GM23338 (cell line): ENCODE data around the gene C16orf74. TPM values are rescaled to one million over a fixed set of nuclear protein-coding genes. Genes with fewer than 3 reads are reported as not detected.
A peak's percentile ranks its signal among the peaks of the same experiment; 100 is the strongest.

Experiments used
- ATAC-seq: fragments of 200-7000 bp; cut with Tn5 transposase; 3 replicates; pipeline ENCODE4 v1.9.1; 2020
- DNase-seq: peaks from one replicate; pipeline ENCODE4 v3.0.0-alpha.2; 2015; ENCODE audit warnings: low spot score
- H2AFZ ChIP-seq: fragments of 200-600 bp; sonication (generic); 2 replicates; pipeline ENCODE4 v1.8.0; 2016; ENCODE audit warnings: antibody characterized with exemption, mild to moderate bottlenecking, moderate library complexity
- H3F3A ChIP-seq: fragments of 200-600 bp; sonication (generic); replicated peaks from 2 replicates; pipeline ENCODE4 v1.8.0; 2017; ENCODE audit warnings: antibody characterized with exemption, mixed run types, low read depth
- H3K27ac ChIP-seq: fragments of 200-600 bp; sonication (generic); 2 replicates; pipeline ENCODE4 v1.6.1; 2016; ENCODE audit warnings: low read depth
- H3K27me3 ChIP-seq: fragments of 200-600 bp; sonication (generic); 2 replicates; pipeline ENCODE4 v1.8.0; 2016; ENCODE audit warnings: mild to moderate bottlenecking, mixed run types, moderate library complexity; ENCODE audit not compliant: insufficient read depth
- H3K36me3 ChIP-seq: fragments of 200-600 bp; sonication (generic); 2 replicates; pipeline ENCODE4 v1.8.0; 2016; ENCODE audit warnings: mild to moderate bottlenecking; ENCODE audit not compliant: insufficient read depth
- H3K4me1 ChIP-seq: fragments of 200-600 bp; sonication (generic); 2 replicates; pipeline ENCODE4 v1.8.0; 2016; ENCODE audit warnings: mild to moderate bottlenecking, moderate library complexity; ENCODE audit not compliant: insufficient read depth
- H3K4me2 ChIP-seq: fragments of 200-600 bp; sonication (generic); 2 replicates; pipeline ENCODE4 v1.7.1; 2017; ENCODE audit warnings: mixed run types
- H3K4me3 ChIP-seq: fragments of 200-600 bp; sonication (generic); 2 replicates; pipeline ENCODE4 v1.6.1; 2016; ENCODE audit warnings: mixed run types
- H3K79me2 ChIP-seq: fragments of 200-600 bp; sonication (generic); replicated peaks from 2 replicates; pipeline ENCODE4 v1.8.0; 2017; ENCODE audit warnings: mild to moderate bottlenecking; ENCODE audit not compliant: insufficient read depth
- H3K9me2 ChIP-seq: fragments of 200-600 bp; sonication (generic); 2 replicates; pipeline ENCODE4 v1.8.0; 2017; ENCODE audit not compliant: insufficient read depth
- H4K20me1 ChIP-seq: fragments of 200-600 bp; sonication (generic); replicated peaks from 2 replicates; pipeline ENCODE4 v1.8.0; 2017; ENCODE audit warnings: mild to moderate bottlenecking; ENCODE audit not compliant: insufficient read depth
- H3K27ac Mint-ChIP-seq: 2 replicates; pipeline ENCODE4 v1.8.0; 2020; ENCODE audit warnings: inconsistent platforms, mild to moderate bottlenecking, moderate library complexity, mixed read lengths
- H3K27me3 Mint-ChIP-seq: 3 replicates; pipeline ENCODE4 v1.8.0; 2022; ENCODE audit warnings: low read depth, mild to moderate bottlenecking, moderate library complexity, mixed read lengths, inconsistent platforms; ENCODE audit not compliant: insufficient read depth, poor library complexity
- H3K36me3 Mint-ChIP-seq: 3 replicates; pipeline ENCODE4 v1.8.0; 2021; ENCODE audit warnings: low read depth, mild to moderate bottlenecking, inconsistent platforms, moderate library complexity, mixed read lengths
- H3K4me1 Mint-ChIP-seq: 3 replicates; pipeline ENCODE4 v1.8.0; 2020; ENCODE audit warnings: mild to moderate bottlenecking, inconsistent platforms, mixed read lengths
- H3K4me3 Mint-ChIP-seq: 3 replicates; pipeline ENCODE4 v1.8.0; 2021; ENCODE audit warnings: moderate library complexity, mild to moderate bottlenecking, inconsistent platforms, mixed read lengths
- H3K9me3 Mint-ChIP-seq: 3 replicates; pipeline ENCODE4 v1.8.0; 2020; ENCODE audit warnings: moderate library complexity, mild to moderate bottlenecking, inconsistent platforms, mixed read lengths
- CTCF ChIP-seq, 2 experiments: fragments of 200-600 bp in 1 of 2; sonication (generic) in 1 of 2; conservative IDR thresholded peaks; 2 replicates each; pipeline versions ENCODE4 v1.5.1 to v1.6.1; 2016 to 2017; ENCODE audit warnings: antibody characterized with exemption in 2 of 2, low read depth in 2 of 2, mild to moderate bottlenecking in 2 of 2, moderate library complexity in 1 of 2
- ETS1 ChIP-seq: IDR thresholded peaks from 2 replicates; pipeline ENCODE4 v1.6.1; 2016; ENCODE audit warnings: antibody characterized with exemption
- EZH2 ChIP-seq: fragments of 200-600 bp; sonication (generic); IDR thresholded peaks from one replicate; pipeline ENCODE4 v1.8.0; 2017; ENCODE audit warnings: antibody characterized with exemption, mild to moderate bottlenecking, low read depth; ENCODE audit not compliant: unreplicated experiment
- EZH2phosphoT487 ChIP-seq: fragments of 200-600 bp; sonication (generic); IDR thresholded peaks from one replicate; pipeline ENCODE4 v1.8.1; 2018; ENCODE audit warnings: antibody characterized with exemption; ENCODE audit not compliant: unreplicated experiment
- JUNB ChIP-seq: IDR thresholded peaks from one replicate; pipeline ENCODE4 v1.6.1; 2016; ENCODE audit warnings: antibody characterized with exemption; ENCODE audit not compliant: unreplicated experiment
- POLR2AphosphoS5 ChIP-seq: IDR thresholded peaks from 2 replicates; pipeline ENCODE4 v1.6.1; 2016; ENCODE audit warnings: antibody characterized with exemption, low read depth
- REST ChIP-seq: IDR thresholded peaks from one replicate; pipeline ENCODE4 v1.6.1; 2018; ENCODE audit warnings: antibody characterized with exemption; ENCODE audit not compliant: unreplicated experiment
- STAT1 ChIP-seq: IDR thresholded peaks from one replicate; pipeline ENCODE4 v1.6.1; 2016; ENCODE audit warnings: antibody characterized with exemption; ENCODE audit not compliant: unreplicated experiment
- ZNF114 ChIP-seq: fragments of 250-450 bp; sonication (Bioruptor Pico); IDR thresholded peaks from 2 replicates; pipeline ENCODE4 v1.5.0; 2020; ENCODE audit warnings: mild to moderate bottlenecking, moderate library complexity
- ZNF331 ChIP-seq: fragments of 250-450 bp; sonication (Bioruptor Pico); IDR thresholded peaks from 2 replicates; pipeline ENCODE4 v1.5.0; 2020; ENCODE audit warnings: low read depth, mild to moderate bottlenecking, moderate library complexity
- polyA plus RNA-seq: library from polyadenylated mRNA; unstranded; fragments of >200 nt; fragmentation: Nextera tagmentation; extraction: Ambion mirVana; gene quantifications from 2 replicates; pipeline ENCODE4 v1.2.1, GENCODE V29; 2016
- total RNA-seq: library from RNA; depleted of rRNA; stranded (reverse); fragments of >200 nt; shearing (Covaris generic); gene quantifications from 2 replicates; pipeline ENCODE4 v1.2.3, GENCODE V29; 2014

Gene C16orf74
- total and polyA plus RNA-seq, 2 experiments from 2014 or later, result 12.1 to 19.1 TPM

GRCh38 chr16:85670840-85671239 is 80.1 kb downstream of the C16orf74 start:
- no peak overlapping the region for H3K27ac Mint-ChIP-seq
- H3K4me1 Mint-ChIP-seq, result peaks cover 3% of the 10 kb centered on the region; the same call in 1 of the 3 replicates
- no peak overlapping the region for H3K4me3 Mint-ChIP-seq
- Histone ChIP-seq H3K4me2 (no peak overlapping the region), H3K79me2 (no peaks in the 10 kb centered on the region; the same call in 1 of the 2 replicates), H3K4me1 (no peaks in the 10 kb centered on the region), H2AFZ (no peak overlapping the region), H3F3A (peaks cover 23% of the 10 kb centered on the region), H3K9me2 (no peaks in the 10 kb centered on the region), H3K27me3 (no peaks in the 10 kb centered on the region), H4K20me1 (peaks cover 23% of the 10 kb centered on the region), H3K4me3 (no peak overlapping the region), H3K27ac (0 out of 2 replicates have a peak overlapping the region, but pooled peaks have one; percentile 65), H3K36me3 (peaks cover 40% of the 10 kb centered on the region)
- no peaks in the 10 kb centered on the region; the same call in 2 of the 3 replicates for H3K9me3 Mint-ChIP-seq
- H3K27me3 Mint-ChIP-seq, result peaks cover 13% of the 10 kb centered on the region
- TF ChIP-seq ZNF331 (CRISPR knock-in tag), result no peak
- peak; percentile 25 for TF ChIP-seq EZH2phosphoT487
- no peak for ATAC-seq
- DNase-seq, result no peak
- H3K36me3 Mint-ChIP-seq, result peaks cover 92% of the 10 kb centered on the region

- Mint-ChIP-seq H3K36me3 (peaks cover 92% of the 10 kb centered on the region), H3K27ac (no peak overlapping the region), H3K4me3 (no peak overlapping the region), H3K9me3 (no peaks in the 10 kb centered on the region; the same call in 2 of the 3 replicates), H3K27me3 (peaks cover 21% of the 10 kb centered on the region), H3K4me1 (no peaks in the 10 kb centered on the region)
- peaks cover 23% of the 10 kb centered on the region for H3F3A ChIP-seq
- H4K20me1 ChIP-seq, result peaks cover 16% of the 10 kb centered on the region
- no peaks in the 10 kb centered on the region for H3K27me3 ChIP-seq
- DNase-seq (no peak), ATAC-seq (no peak)
- H3K9me2 ChIP-seq, result no peaks in the 10 kb centered on the region
- no peak overlapping the region for H3K4me2 ChIP-seq
- no peaks in the 10 kb centered on the region; the same call in 1 of the 2 replicates for H3K79me2 ChIP-seq
- peaks cover 45% of the 10 kb centered on the region for H3K36me3 ChIP-seq
- H2AFZ ChIP-seq, result no peak overlapping the region
- no peak overlapping the region for H3K4me3 ChIP-seq
- H3K4me1 ChIP-seq, result no peaks in the 10 kb centered on the region
- H3K27ac ChIP-seq, result no peak overlapping the region
- TF ChIP-seq STAT1 (no peak), EZH2 (no peak), JUNB (no peak), ETS1 (no peak), ZNF114 (CRISPR knock-in tag) (no peak), POLR2AphosphoS5 (no peak), CTCF (conservative IDR thresholded peaks at IDR 0.05; ENCODE audit: low read depth in 2 of 2) (no peak), REST (no peak)
Observed at GRCh38 chr16:85668676-85669424, 82.0 kb downstream of the C16orf74 start.
